Trophoblast cell (in vitro differentiated cells and primary cell): ENCODE measurements around the gene PSPC1.
A peak's percentile ranks its signal among the peaks of the same experiment; 100 is the strongest.

Source experiments
- DNase-seq, 2 donors: peaks; one replicate each; pipeline ENCODE4 v3.0.0-alpha.2; 2016
- H2AFZ ChIP-seq: 2 replicates; pipeline ENCODE4 v1.6.1; 2013; ENCODE audit warnings: low read length, moderate library complexity, mild to moderate bottlenecking; ENCODE audit not compliant: insufficient read depth, poor library complexity
- H2AK5ac ChIP-seq: 2 replicates; pipeline ENCODE4 v1.6.1; 2013; ENCODE audit warnings: mild to moderate bottlenecking, low read length
- H2BK120ac ChIP-seq: 2 replicates; pipeline ENCODE4 v1.6.1; 2013; ENCODE audit warnings: low read length, mild to moderate bottlenecking, moderate library complexity; ENCODE audit not compliant: insufficient read depth, poor library complexity
- H2BK12ac ChIP-seq: 2 replicates; pipeline ENCODE4 v1.6.1; 2013; ENCODE audit warnings: mild to moderate bottlenecking, low read length, moderate library complexity
- H2BK5ac ChIP-seq: 2 replicates; pipeline ENCODE4 v1.6.1; 2013; ENCODE audit warnings: low read length, low read depth, moderate library complexity, mild to moderate bottlenecking; ENCODE audit not compliant: poor library complexity
- H3K14ac ChIP-seq: 2 replicates; pipeline ENCODE4 v1.6.1; 2013; ENCODE audit warnings: mild to moderate bottlenecking, low read length
- H3K18ac ChIP-seq: 2 replicates; pipeline ENCODE4 v1.6.1; 2013; ENCODE audit warnings: mild to moderate bottlenecking, low read length
- H3K23ac ChIP-seq: 2 replicates; pipeline ENCODE4 v1.6.1; 2013; ENCODE audit warnings: low read length
- H3K27ac ChIP-seq: 2 replicates; pipeline ENCODE4 v1.5.1; 2013; ENCODE audit warnings: low read depth, mild to moderate bottlenecking, inconsistent platforms, low read length, moderate library complexity
- H3K27me3 ChIP-seq: 2 replicates; pipeline ENCODE4 v1.6.1; 2013; ENCODE audit warnings: inconsistent platforms, mild to moderate bottlenecking, low read length, moderate library complexity; ENCODE audit not compliant: insufficient read depth
- H3K36me3 ChIP-seq, 2 experiments: 1 replicate in 1 of 2; 2 replicates in 1 of 2; pipeline ENCODE4 v1.6.1; 2013; ENCODE audit warnings: low read length in 2 of 2, mild to moderate bottlenecking in 2 of 2, moderate library complexity in 1 of 2; ENCODE audit not compliant: insufficient read depth in 2 of 2, control insufficient read depth in 1 of 2
- H3K4ac ChIP-seq: 2 replicates; pipeline ENCODE4 v1.6.1; 2013; ENCODE audit warnings: low read depth, mild to moderate bottlenecking, low read length, moderate library complexity
- H3K4me1 ChIP-seq, 2 experiments: 1 replicate in 1 of 2; 2 replicates in 1 of 2; pipeline ENCODE4 v1.6.1; 2013; ENCODE audit warnings: low read length in 2 of 2, mild to moderate bottlenecking in 2 of 2, moderate library complexity in 1 of 2; ENCODE audit not compliant: insufficient read depth in 2 of 2, control insufficient read depth in 1 of 2
- H3K4me2 ChIP-seq: 2 replicates; pipeline ENCODE4 v1.6.1; 2013; ENCODE audit warnings: inconsistent platforms, mild to moderate bottlenecking, low read length, moderate library complexity
- H3K4me3 ChIP-seq: 2 replicates; pipeline ENCODE4 v1.5.1; 2013; ENCODE audit warnings: mild to moderate bottlenecking, low read depth, low read length, inconsistent platforms
- H3K79me1 ChIP-seq: one replicate; pipeline ENCODE4 v1.6.1; 2013; ENCODE audit warnings: low read length
- H3K79me2 ChIP-seq: 2 replicates; pipeline ENCODE4 v1.6.1; 2013; ENCODE audit warnings: low read length, mild to moderate bottlenecking; ENCODE audit not compliant: control insufficient read depth, insufficient read depth, poor library complexity
- H3K9ac ChIP-seq: 2 replicates; pipeline ENCODE4 v1.6.1; 2013; ENCODE audit warnings: mild to moderate bottlenecking, low read length
- H3K9me3 ChIP-seq: 2 replicates; pipeline ENCODE4 v1.6.1; 2013; ENCODE audit warnings: low read depth, mild to moderate bottlenecking, control low read depth, inconsistent platforms, low read length; ENCODE audit not compliant: insufficient read depth
- H4K12ac ChIP-seq: 2 replicates; pipeline ENCODE4 v1.6.1; 2013; ENCODE audit warnings: low read depth, mild to moderate bottlenecking, low read length, moderate library complexity
- H4K8ac ChIP-seq: 2 replicates; pipeline ENCODE4 v1.6.1; 2013; ENCODE audit warnings: low read depth, mild to moderate bottlenecking, low read length, moderate library complexity
- H4K91ac ChIP-seq: one replicate; pipeline ENCODE4 v1.6.1; 2013; ENCODE audit warnings: low read depth, mild to moderate bottlenecking, low read length, moderate library complexity
- WGBS: extraction: QIAGEN DNeasy Blood & Tissue Kit; methylation state at CpG from one replicate; pipeline ENCODE4 v1.1.7; 2013; ENCODE audit warnings: missing lambda C conversion rate; ENCODE audit not compliant: insufficient read length, insufficient coverage; ENCODE audit errors: extremely low coverage; 5-methylcytosine and 5-hydroxymethylcytosine counted together

PSPC1 gene

DNA sequence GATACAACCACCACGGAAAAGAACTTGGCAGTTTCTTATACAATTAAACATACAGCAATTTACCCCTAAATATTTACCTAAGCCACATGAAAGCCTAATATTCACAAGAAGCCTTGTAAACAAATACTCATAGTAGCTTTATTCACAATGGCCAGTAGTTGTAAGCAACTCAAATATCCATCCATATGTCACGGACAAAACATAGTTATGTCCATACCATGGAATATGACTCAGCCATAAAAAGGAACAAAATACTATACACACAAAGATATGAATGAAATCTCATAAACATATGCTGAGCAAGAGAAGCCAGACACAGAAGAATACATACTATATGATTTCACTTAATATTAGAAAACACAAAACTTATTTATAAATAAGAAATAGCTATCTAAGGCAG is 12.9 kb downstream of the PSPC1 start:
- DNase-seq = peak in 1 of 2 donors; percentile 24
- H3K79me2 ChIP-seq = peaks cover 16% of the 10 kb centered on the region
- no peak overlapping the region for H2AK5ac ChIP-seq
- H3K4me2 ChIP-seq = no peak overlapping the region
- no peak overlapping the region for H3K9ac ChIP-seq
- H3K18ac ChIP-seq = no peak overlapping the region
- no peaks in the 10 kb centered on the region for H3K79me1 ChIP-seq
- no peaks in the 10 kb centered on the region for H3K4me1 ChIP-seq
- H3K4ac ChIP-seq = no peak overlapping the region
- no peak overlapping the region for H3K27ac ChIP-seq
- H2AFZ ChIP-seq = no peak overlapping the region
- no peak overlapping the region for H3K4me3 ChIP-seq
- peaks cover 23 to 32% of the 10 kb centered on the region in 2 experiments for H3K36me3 ChIP-seq
- H2BK12ac ChIP-seq = no peak overlapping the region
- H2BK120ac ChIP-seq = no peak overlapping the region
- H3K14ac ChIP-seq = no peak overlapping the region
- no peak overlapping the region for H4K91ac ChIP-seq
- H3K23ac ChIP-seq = no peak overlapping the region
- H4K12ac ChIP-seq = no peak overlapping the region
- WGBS = no CpG with 5 or more reads among the region's 2 CpGs
- H4K8ac ChIP-seq = no peak overlapping the region
- no peaks in the 10 kb centered on the region for H3K9me3 ChIP-seq
- no peaks in the 10 kb centered on the region for H3K27me3 ChIP-seq
- H2BK5ac ChIP-seq = no peak overlapping the region

- H3K27ac ChIP-seq = no peak overlapping the region
- no peak overlapping the region for H4K8ac ChIP-seq
- H3K4ac ChIP-seq = peak overlapping the region; percentile 55
- no peaks in the 10 kb centered on the region for H3K9me3 ChIP-seq
- no peak overlapping the region for H2AK5ac ChIP-seq
- H3K9ac ChIP-seq = no peak overlapping the region
- H3K18ac ChIP-seq = no peak overlapping the region
- no peak overlapping the region for H3K4me2 ChIP-seq
- no peak overlapping the region for H2BK5ac ChIP-seq
- WGBS = no CpG with 5 or more reads among the region's 2 CpGs
- H3K23ac ChIP-seq = no peak overlapping the region
- DNase-seq = peak; percentile 32 to 69
- H2BK12ac ChIP-seq = no peak overlapping the region
- no peak overlapping the region for H2AFZ ChIP-seq
- no peaks in the 10 kb centered on the region for H3K79me1 ChIP-seq
- H3K4me1 ChIP-seq = no peaks in the 10 kb centered on the region
- no peak overlapping the region for H3K14ac ChIP-seq
- no peak overlapping the region for H4K91ac ChIP-seq
- H4K12ac ChIP-seq = no peak overlapping the region
- H3K27me3 ChIP-seq = no peaks in the 10 kb centered on the region
- no peak overlapping the region for H2BK120ac ChIP-seq
- H3K36me3 ChIP-seq = peaks cover 29 to 38% of the 10 kb centered on the region in 2 experiments
- H3K79me2 ChIP-seq = peaks cover 14% of the 10 kb centered on the region
- H3K4me3 ChIP-seq = no peak overlapping the region
These were observed 14.8 kb downstream of the PSPC1 start for GRCh38 chr13:19767966-19768365.

DNA sequence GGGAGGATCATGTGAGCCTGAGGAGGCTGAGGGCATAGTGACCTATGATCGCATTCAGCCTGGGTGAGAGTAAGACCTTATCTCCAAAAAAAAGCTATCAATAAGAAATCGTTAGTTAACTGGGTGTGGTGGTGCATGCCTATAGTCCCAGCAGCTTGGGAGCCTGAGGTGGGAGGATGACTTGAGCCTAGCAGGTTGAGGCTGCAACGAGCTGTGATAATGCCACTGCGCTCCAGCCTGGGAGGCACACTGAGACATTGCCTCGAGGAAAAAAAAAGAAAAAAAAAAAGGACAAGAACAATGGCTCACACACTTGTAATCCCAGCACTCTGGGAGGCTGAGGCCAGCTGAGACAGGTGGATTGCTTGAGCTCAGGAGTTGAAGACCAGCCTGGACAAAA is 16.2 kb downstream of the PSPC1 start:
- Histone ChIP-seq H2AK5ac (no peak overlapping the region), H4K8ac (no peak overlapping the region), H3K36me3 (peaks cover 26 to 40% of the 10 kb centered on the region in 2 experiments), H3K4me1 (no peaks in the 10 kb centered on the region), H4K12ac (no peak overlapping the region), H3K23ac (no peak overlapping the region), H3K4me3 (no peak overlapping the region), H2BK12ac (no peak overlapping the region), H3K27me3 (no peaks in the 10 kb centered on the region), H3K9ac (no peak overlapping the region), H3K4me2 (no peak overlapping the region), H2BK5ac (no peak overlapping the region), H3K9me3 (no peaks in the 10 kb centered on the region), H3K79me1 (no peaks in the 10 kb centered on the region), H4K91ac (no peak overlapping the region), H3K27ac (no peak overlapping the region), H3K18ac (no peak overlapping the region), H2AFZ (no peak overlapping the region), H3K4ac (peak overlapping the region; percentile 91), H3K79me2 (peaks cover 13% of the 10 kb centered on the region), H3K14ac (no peak overlapping the region), H2BK120ac (no peak overlapping the region)
- no CpG with 5 or more reads among the region's 5 CpGs for WGBS
- DNase-seq = peak; percentile 68 to 81

DNA sequence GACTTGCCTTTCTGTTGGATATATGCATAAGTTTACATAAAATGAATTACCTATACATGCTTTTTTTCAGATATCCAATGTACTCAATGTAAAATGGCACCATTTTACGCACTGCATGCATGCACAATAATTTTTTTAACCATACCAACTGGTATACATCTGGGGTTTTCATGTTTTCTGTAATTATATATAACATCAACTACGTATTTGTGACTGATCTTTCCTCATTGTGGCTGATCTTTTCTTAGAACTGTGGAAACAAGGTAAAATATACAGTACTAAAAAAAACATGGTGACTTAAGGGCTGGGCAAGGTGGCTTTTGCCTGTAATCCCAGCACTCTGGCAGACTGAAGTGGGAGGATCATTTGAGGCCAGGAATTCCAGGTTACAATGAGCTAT is 18.5 kb downstream of the PSPC1 start:
- H4K12ac ChIP-seq = no peak overlapping the region
- no CpG with 5 or more reads among the region's 2 CpGs for WGBS
- H2BK5ac ChIP-seq = no peak overlapping the region
- no peaks in the 10 kb centered on the region for H3K27me3 ChIP-seq
- H2BK12ac ChIP-seq = no peak overlapping the region
- no peaks in the 10 kb centered on the region for H3K9me3 ChIP-seq
- no peak overlapping the region for H3K4me2 ChIP-seq
- no peak overlapping the region for H4K8ac ChIP-seq
- H3K4me1 ChIP-seq = no peaks in the 10 kb centered on the region
- H4K91ac ChIP-seq = no peak overlapping the region
- no peak overlapping the region for H3K23ac ChIP-seq
- H2BK120ac ChIP-seq = no peak overlapping the region
- DNase-seq = no peak
- no peak overlapping the region for H3K18ac ChIP-seq
- H3K79me2 ChIP-seq = peaks cover 16% of the 10 kb centered on the region
- no peak overlapping the region for H2AK5ac ChIP-seq
- H3K4me3 ChIP-seq = no peak overlapping the region
- no peak overlapping the region for H3K14ac ChIP-seq
- H3K27ac ChIP-seq = peak overlapping the region; percentile 47
- H3K36me3 ChIP-seq = peaks cover 23 to 30% of the 10 kb centered on the region in 2 experiments
- H2AFZ ChIP-seq = no peak overlapping the region
- H3K9ac ChIP-seq = no peak overlapping the region
- H3K79me1 ChIP-seq = no peaks in the 10 kb centered on the region
- H3K4ac ChIP-seq = peak overlapping the region; percentile 69
